ENCODE results near the gene KIF6.

KIF6 gene

GRCh38 chr6:39428152-39428551 is 297.1 kb downstream of the KIF6 start:
- TF ChIP-seq CTCF (IDR thresholded peaks at IDR 0.05; ENCODE audit: low read depth, low read length) = no peak
- Histone ChIP-seq H3K4me3 (ENCODE audit: low read depth, low read length) (no peak overlapping the region), H3K9me3 (ENCODE audit: severe bottlenecking) (no peaks in the 10 kb centered on the region), H3K27ac (no peak overlapping the region), H3K27me3 (ENCODE audit: insufficient read depth, low read depth, severe bottlenecking) (no peaks in the 10 kb centered on the region), H3K36me3 (no peaks in the 10 kb centered on the region)
- no peak for DNase-seq

GRCh38 chr6:39426073-39426456 is 299.1 kb downstream of the KIF6 start:
- Histone ChIP-seq H3K4me3 (ENCODE audit: low read depth, low read length) (no peak overlapping the region), H3K9me3 (ENCODE audit: severe bottlenecking) (no peaks in the 10 kb centered on the region), H3K27me3 (ENCODE audit: insufficient read depth, low read depth, severe bottlenecking) (no peaks in the 10 kb centered on the region), H3K36me3 (no peaks in the 10 kb centered on the region), H3K27ac (no peak overlapping the region)
- DNase-seq = no peak
- TF ChIP-seq CTCF (IDR thresholded peaks at IDR 0.05; ENCODE audit: low read depth, low read length) = no peak

GRCh38 chr6:39425346-39426072 is 299.7 kb downstream of the KIF6 start:
- Histone ChIP-seq H3K27ac (no peak overlapping the region), H3K9me3 (ENCODE audit: severe bottlenecking) (no peaks in the 10 kb centered on the region), H3K36me3 (no peaks in the 10 kb centered on the region), H3K27me3 (ENCODE audit: insufficient read depth, low read depth, severe bottlenecking) (no peaks in the 10 kb centered on the region), H3K4me3 (ENCODE audit: low read depth, low read length) (no peak overlapping the region)
- no peak for DNase-seq
- no peak for TF ChIP-seq CTCF (IDR thresholded peaks at IDR 0.05; ENCODE audit: low read depth, low read length)

- H3K27ac ChIP-seq = no peak overlapping the region
- H3K9me3 ChIP-seq (ENCODE audit: severe bottlenecking) = no peaks in the 10 kb centered on the region
- no peaks in the 10 kb centered on the region for H3K27me3 ChIP-seq (ENCODE audit: insufficient read depth, low read depth, severe bottlenecking)
- no peak for DNase-seq
- TF ChIP-seq CTCF (IDR thresholded peaks at IDR 0.05; ENCODE audit: low read depth, low read length) = no peak
- H3K4me3 ChIP-seq (ENCODE audit: low read depth, low read length) = no peak overlapping the region
- no peaks in the 10 kb centered on the region for H3K36me3 ChIP-seq
These were observed 300.4 kb downstream of the KIF6 start for GRCh38 chr6:39424831-39425230.

- no peak for DNase-seq
- Histone ChIP-seq H3K36me3 (no peaks in the 10 kb centered on the region), H3K27ac (no peak overlapping the region), H3K4me3 (ENCODE audit: low read depth, low read length) (no peak overlapping the region), H3K9me3 (ENCODE audit: severe bottlenecking) (no peaks in the 10 kb centered on the region), H3K27me3 (ENCODE audit: insufficient read depth, low read depth, severe bottlenecking) (no peaks in the 10 kb centered on the region)
- no peak for TF ChIP-seq CTCF (IDR thresholded peaks at IDR 0.05; ENCODE audit: low read depth, low read length)
These were observed 303.0 kb downstream of the KIF6 start for GRCh38 chr6:39422238-39422637.
